GM12878 (cell line): ENCODE data around the gene UNC50. TPM values are rescaled to one million over a fixed set of nuclear protein-coding genes. Genes with fewer than 3 reads are reported as not detected.

Experiments
- ATAC-seq: fragments of 200-7000 bp; cut with Tn5 transposase; 3 replicates; pipeline ENCODE4 v1.9.1; 2020; ENCODE audit warnings: mild to moderate bottlenecking, moderate library complexity
- BruUV-seq: library from RNA; stranded (reverse); fragments of 400-500 nt; replicated peaks from 2 replicates; lab custom pipeline; 2021; lab: Mats Ljungman, UMichigan
- CTCF ChIA-PET: fragments of 300-600 bp; sonication (Branson Sonifier 250); formaldehyde crosslinking; extraction: SDS; loops from one replicate; lab custom pipeline; 2021; ENCODE audit warnings: inconsistent platforms; lab: Yijun Ruan, JAX
- POLR2A ChIA-PET: fragments of 350-600 bp; formaldehyde crosslinking; extraction: SDS; loops from one replicate; lab custom pipeline; 2021; ENCODE audit warnings: inconsistent platforms; lab: Charles Lee
- RAD21 ChIA-PET: fragments of 300-600 bp; sonication (Branson Sonifier 250); formaldehyde crosslinking; loops from one replicate; lab custom pipeline; 2023; ENCODE audit warnings: antibody characterized with exemption; ENCODE audit not compliant: unreplicated experiment; lab: Charles Lee
- SMC1A ChIA-PET: fragments of 300-600 bp; sonication (Branson Sonifier 250); formaldehyde crosslinking; loops from one replicate; lab custom pipeline; 2023; ENCODE audit not compliant: unreplicated experiment, uncharacterized antibody; lab: Charles Lee
- DNase-seq: peaks from one replicate; pipeline ENCODE4 v3.0.0-alpha.2; 2011; ENCODE audit warnings: low read depth, low spot score
- FAIRE-seq: peaks from 3 replicates; lab custom pipeline; 2011; peaks lifted over from hg19 to GRCh38; lab: Jason Lieb, UNC
- H2AFZ ChIP-seq: 2 replicates; pipeline ENCODE4 v1.6.0; 2011; ENCODE audit warnings: low read depth, low read length, control low read depth; ENCODE audit not compliant: control insufficient read depth
- H3K27ac ChIP-seq: 2 replicates; pipeline ENCODE4 v1.5.1; 2011; ENCODE audit warnings: control low read depth; ENCODE audit not compliant: control insufficient read depth, insufficient read depth
- H3K27me3 ChIP-seq, 2 experiments: replicated peaks in 1 of 2; 2 replicates each; pipeline versions ENCODE4 v1.6.0 to v1.6.1; 2011; ENCODE audit warnings: low read length in 1 of 2; ENCODE audit not compliant: control insufficient read depth in 2 of 2, insufficient read depth in 2 of 2
- H3K36me3 ChIP-seq, 2 experiments: 2 replicates each; pipeline ENCODE4 v1.5.1; 2011; ENCODE audit warnings: low read length in 1 of 2; ENCODE audit not compliant: control insufficient read depth in 2 of 2, insufficient read depth in 2 of 2
- H3K4me1 ChIP-seq: 2 replicates; pipeline ENCODE4 v1.6.1; 2011; ENCODE audit warnings: mild to moderate bottlenecking, low read length, moderate library complexity, mixed read lengths; ENCODE audit not compliant: control insufficient read depth, insufficient read depth
- H3K4me2 ChIP-seq: 2 replicates; pipeline ENCODE4 v1.6.0; 2011; ENCODE audit warnings: control low read depth; ENCODE audit not compliant: control insufficient read depth, insufficient read depth
- H3K4me3 ChIP-seq: fragments of 200-600 bp; sonication (generic); 2 replicates; pipeline ENCODE4 v1.5.1; 2016
- H3K79me2 ChIP-seq: 2 replicates; pipeline ENCODE4 v1.6.0; 2011; ENCODE audit warnings: low read length; ENCODE audit not compliant: control insufficient read depth, insufficient read depth
- H3K9ac ChIP-seq: 2 replicates; pipeline ENCODE4 v1.8.0; 2011; ENCODE audit warnings: low read length, control low read depth, mixed read lengths; ENCODE audit not compliant: control insufficient read depth, insufficient read depth
- H3K9me3 ChIP-seq: replicated peaks from 3 replicates; pipeline ENCODE4 v1.5.1; 2011; ENCODE audit warnings: mild to moderate bottlenecking, low read length; ENCODE audit not compliant: control insufficient read depth, insufficient read depth
- H4K20me1 ChIP-seq: 2 replicates; pipeline ENCODE4 v1.6.0; 2011; ENCODE audit not compliant: control insufficient read depth, insufficient read depth
- ATF7 ChIP-seq: fragments of 450-650 bp; IDR thresholded peaks from 2 replicates; pipeline ENCODE4 v1.6.1; 2016; ENCODE audit warnings: low read depth, mild to moderate bottlenecking
- CHD4 ChIP-seq: fragments of 200-600 bp; sonication (generic); IDR thresholded peaks from 2 replicates; pipeline ENCODE4 v1.6.1; 2016; ENCODE audit warnings: mild to moderate bottlenecking
- FOXK2 ChIP-seq: fragments of 450-650 bp; IDR thresholded peaks from 2 replicates; pipeline ENCODE4 v1.6.1; 2017; ENCODE audit warnings: mild to moderate bottlenecking, moderate library complexity
- GABPA ChIP-seq: IDR thresholded peaks from 2 replicates; pipeline ENCODE4 v1.6.1; 2014; ENCODE audit warnings: antibody characterized with exemption, low read depth, mild to moderate bottlenecking, inconsistent platforms
- HDAC2 ChIP-seq: fragments of 200-600 bp; sonication (generic); IDR thresholded peaks from 2 replicates; pipeline ENCODE4 v1.6.1; 2017
- SIX5 ChIP-seq: IDR thresholded peaks from 2 replicates; pipeline ENCODE4 v1.6.1; 2011; ENCODE audit warnings: mild to moderate bottlenecking, low read depth, low read length, moderate library complexity; ENCODE audit not compliant: severe bottlenecking
- SP1 ChIP-seq: IDR thresholded peaks from one replicate; pipeline ENCODE4 v1.6.1; 2011; ENCODE audit warnings: low read depth, low read length
- SREBF1 ChIP-seq: IDR thresholded peaks from 2 replicates; pipeline ENCODE4 v1.6.1; 2012; ENCODE audit warnings: mild to moderate bottlenecking, low read length
- ZNF217 ChIP-seq: fragments of 450-650 bp; IDR thresholded peaks from 2 replicates; pipeline ENCODE4 v1.6.1; 2017; ENCODE audit warnings: antibody characterized with exemption, mild to moderate bottlenecking
- ZNF384 ChIP-seq: IDR thresholded peaks from 2 replicates; pipeline ENCODE4 v1.6.1; 2012; ENCODE audit warnings: low read depth, mild to moderate bottlenecking, low read length, improper control_type of control experiment, borderline replicate concordance
- WGBS: methylation state at CpG from one replicate; pipeline ENCODE4 v1.1.6; 2016; ENCODE audit warnings: low lambda C conversion rate; ENCODE audit not compliant: insufficient replicate concordance, insufficient coverage; ENCODE audit errors: missing lambda C conversion rate; 5-methylcytosine and 5-hydroxymethylcytosine counted together
- in situ Hi-C: fragments of 300-500 bp; cut with MboI; formaldehyde crosslinking; loops from 9 replicates; pipeline ENCODE4 v1.14.3; 2018; ENCODE audit warnings: mixed read lengths
- intact Hi-C: fragments of 100-400 bp; cut with micrococcal nuclease; formaldehyde crosslinking; loops from one replicate; pipeline ENCODE4 v1.14.2; 2022; ENCODE audit not compliant: unreplicated experiment
- polyA plus RNA-seq, 11 experiments: library from polyadenylated mRNA; depleted of rRNA in 4 of 11; unstranded in 6 of 11; stranded (reverse) in 5 of 11; fragments of >200 nt; fragmentation: Nextera tagmentation in 4 of 11; fragmentation: Illumina TruSeq in 1 of 11; extraction: Ambion mirVana in 4 of 11; extraction: Trizol in 1 of 11; gene quantifications; 1 replicate in 1 of 11; 2 replicates in 10 of 11; pipeline versions ENCODE4 v1.2.1 to v1.2.3, GENCODE V29; 2011 to 2016; ENCODE audit warnings: inconsistent platforms in 2 of 11, missing spikeins in 2 of 11, low read depth in 1 of 11
- total RNA-seq, 4 experiments: library from RNA; depleted of rRNA in 3 of 4; stranded (reverse); fragments of >200 nt in 3 of 4; fragmentation: Illumina TruSeq in 1 of 4; extraction: Trizol in 1 of 4; gene quantifications; 2 replicates each; pipeline versions ENCODE4 v1.2.1 to v1.2.3, GENCODE V29; 2013 to 2021
- TF ChIP-seq, protein P1 (sequence below): fragments of 450-650 bp; IDR thresholded peaks from 2 replicates; pipeline ENCODE4 v1.6.1; 2016; ENCODE audit warnings: mild to moderate bottlenecking, moderate library complexity, borderline replicate concordance
- TF ChIP-seq, protein P2 (sequence below): IDR thresholded peaks from 2 replicates; pipeline ENCODE4 v1.6.1; 2011; ENCODE audit warnings: borderline replicate concordance, low read depth, mild to moderate bottlenecking, moderate library complexity, mixed read lengths, low read length; ENCODE audit not compliant: insufficient read depth; ENCODE audit errors: extremely low read length
- TF ChIP-seq, protein P3 (sequence below): fragments of 450-650 bp; IDR thresholded peaks from 2 replicates; pipeline ENCODE4 v1.6.1; 2017; ENCODE audit warnings: borderline replicate concordance
- TF ChIP-seq, protein P4 (sequence below): IDR thresholded peaks from 2 replicates; pipeline ENCODE4 v1.6.1; 2012; ENCODE audit warnings: low read depth, low read length, improper control_type of control experiment

Gene UNC50
- total and polyA plus RNA-seq, 10 of the 15 experiments (the other 5 are each of a cell fraction or from before 2014, with no cell fraction given) = 25.5 to 76.3 (median 37.8) TPM

DNA sequence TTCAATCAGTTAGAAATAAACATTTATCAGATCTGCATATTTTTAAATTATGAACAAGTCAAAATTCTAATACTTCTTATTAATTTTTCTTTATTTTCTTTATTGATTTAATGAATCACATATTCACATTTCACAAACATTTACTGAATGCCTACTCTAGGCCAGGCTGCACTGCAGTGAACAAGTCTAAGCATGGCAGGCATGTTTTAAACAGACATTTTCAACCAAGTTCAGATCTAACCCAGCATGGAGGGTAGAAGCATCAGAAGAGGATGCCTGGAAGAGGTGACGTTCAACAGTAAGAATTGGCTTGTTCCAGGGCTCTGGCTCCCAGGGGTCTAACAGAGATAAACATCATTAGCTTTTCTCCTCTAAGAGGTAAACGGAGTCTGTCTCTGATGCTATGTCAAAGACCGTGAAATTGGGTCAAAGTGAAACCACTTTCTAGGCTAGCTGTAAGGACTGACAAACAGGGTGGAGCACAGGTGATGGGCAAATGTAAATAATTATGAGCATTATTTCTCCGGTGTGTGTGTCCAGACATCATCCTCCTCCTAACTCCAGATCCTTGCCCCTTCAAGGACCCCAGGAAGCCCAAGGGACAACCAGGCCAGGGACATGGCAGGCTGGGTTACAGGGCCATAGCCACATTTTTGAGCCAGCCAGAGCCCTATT lies 50.6 kb downstream of the UNC50 start:
- intact Hi-C loops = no loop called here
- TF ChIP-seq, protein P1, sequence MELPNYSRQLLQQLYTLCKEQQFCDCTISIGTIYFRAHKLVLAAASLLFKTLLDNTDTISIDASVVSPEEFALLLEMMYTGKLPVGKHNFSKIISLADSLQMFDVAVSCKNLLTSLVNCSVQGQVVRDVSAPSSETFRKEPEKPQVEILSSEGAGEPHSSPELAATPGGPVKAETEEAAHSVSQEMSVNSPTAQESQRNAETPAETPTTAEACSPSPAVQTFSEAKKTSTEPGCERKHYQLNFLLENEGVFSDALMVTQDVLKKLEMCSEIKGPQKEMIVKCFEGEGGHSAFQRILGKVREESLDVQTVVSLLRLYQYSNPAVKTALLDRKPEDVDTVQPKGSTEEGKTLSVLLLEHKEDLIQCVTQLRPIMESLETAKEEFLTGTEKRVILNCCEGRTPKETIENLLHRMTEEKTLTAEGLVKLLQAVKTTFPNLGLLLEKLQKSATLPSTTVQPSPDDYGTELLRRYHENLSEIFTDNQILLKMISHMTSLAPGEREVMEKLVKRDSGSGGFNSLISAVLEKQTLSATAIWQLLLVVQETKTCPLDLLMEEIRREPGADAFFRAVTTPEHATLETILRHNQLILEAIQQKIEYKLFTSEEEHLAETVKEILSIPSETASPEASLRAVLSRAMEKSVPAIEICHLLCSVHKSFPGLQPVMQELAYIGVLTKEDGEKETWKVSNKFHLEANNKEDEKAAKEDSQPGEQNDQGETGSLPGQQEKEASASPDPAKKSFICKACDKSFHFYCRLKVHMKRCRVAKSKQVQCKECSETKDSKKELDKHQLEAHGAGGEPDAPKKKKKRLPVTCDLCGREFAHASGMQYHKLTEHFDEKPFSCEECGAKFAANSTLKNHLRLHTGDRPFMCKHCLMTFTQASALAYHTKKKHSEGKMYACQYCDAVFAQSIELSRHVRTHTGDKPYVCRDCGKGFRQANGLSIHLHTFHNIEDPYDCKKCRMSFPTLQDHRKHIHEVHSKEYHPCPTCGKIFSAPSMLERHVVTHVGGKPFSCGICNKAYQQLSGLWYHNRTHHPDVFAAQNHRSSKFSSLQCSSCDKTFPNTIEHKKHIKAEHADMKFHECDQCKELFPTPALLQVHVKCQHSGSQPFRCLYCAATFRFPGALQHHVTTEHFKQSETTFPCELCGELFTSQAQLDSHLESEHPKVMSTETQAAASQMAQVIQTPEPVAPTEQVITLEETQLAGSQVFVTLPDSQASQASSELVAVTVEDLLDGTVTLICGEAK = no peak
- TF ChIP-seq SIX5 (no peak), ZNF217 (no peak), SP1 (no peak), GABPA (no peak), HDAC2 (no peak), SREBF1 (no peak), CHD4 (no peak), FOXK2 (no peak), ZNF384 (no peak), ATF7 (no peak)
- TF ChIP-seq, protein P2, sequence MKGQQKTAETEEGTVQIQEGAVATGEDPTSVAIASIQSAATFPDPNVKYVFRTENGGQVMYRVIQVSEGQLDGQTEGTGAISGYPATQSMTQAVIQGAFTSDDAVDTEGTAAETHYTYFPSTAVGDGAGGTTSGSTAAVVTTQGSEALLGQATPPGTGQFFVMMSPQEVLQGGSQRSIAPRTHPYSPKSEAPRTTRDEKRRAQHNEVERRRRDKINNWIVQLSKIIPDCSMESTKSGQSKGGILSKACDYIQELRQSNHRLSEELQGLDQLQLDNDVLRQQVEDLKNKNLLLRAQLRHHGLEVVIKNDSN = no peak
- TF ChIP-seq, protein P3, sequence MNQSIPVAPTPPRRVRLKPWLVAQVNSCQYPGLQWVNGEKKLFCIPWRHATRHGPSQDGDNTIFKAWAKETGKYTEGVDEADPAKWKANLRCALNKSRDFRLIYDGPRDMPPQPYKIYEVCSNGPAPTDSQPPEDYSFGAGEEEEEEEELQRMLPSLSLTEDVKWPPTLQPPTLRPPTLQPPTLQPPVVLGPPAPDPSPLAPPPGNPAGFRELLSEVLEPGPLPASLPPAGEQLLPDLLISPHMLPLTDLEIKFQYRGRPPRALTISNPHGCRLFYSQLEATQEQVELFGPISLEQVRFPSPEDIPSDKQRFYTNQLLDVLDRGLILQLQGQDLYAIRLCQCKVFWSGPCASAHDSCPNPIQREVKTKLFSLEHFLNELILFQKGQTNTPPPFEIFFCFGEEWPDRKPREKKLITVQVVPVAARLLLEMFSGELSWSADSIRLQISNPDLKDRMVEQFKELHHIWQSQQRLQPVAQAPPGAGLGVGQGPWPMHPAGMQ = no peak
- TF ChIP-seq, protein P4, sequence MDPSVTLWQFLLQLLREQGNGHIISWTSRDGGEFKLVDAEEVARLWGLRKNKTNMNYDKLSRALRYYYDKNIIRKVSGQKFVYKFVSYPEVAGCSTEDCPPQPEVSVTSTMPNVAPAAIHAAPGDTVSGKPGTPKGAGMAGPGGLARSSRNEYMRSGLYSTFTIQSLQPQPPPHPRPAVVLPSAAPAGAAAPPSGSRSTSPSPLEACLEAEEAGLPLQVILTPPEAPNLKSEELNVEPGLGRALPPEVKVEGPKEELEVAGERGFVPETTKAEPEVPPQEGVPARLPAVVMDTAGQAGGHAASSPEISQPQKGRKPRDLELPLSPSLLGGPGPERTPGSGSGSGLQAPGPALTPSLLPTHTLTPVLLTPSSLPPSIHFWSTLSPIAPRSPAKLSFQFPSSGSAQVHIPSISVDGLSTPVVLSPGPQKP = no peak

More for the DNA sequence above, 50.6 kb downstream of the UNC50 start:
- Histone ChIP-seq H3K4me3 (no peak overlapping the region), H3K9ac (no peak overlapping the region), H3K4me2 (no peak overlapping the region), H3K79me2 (no peaks in the 10 kb centered on the region), H2AFZ (no peak overlapping the region), H3K36me3 (no peaks in the 10 kb centered on the region), H3K27me3 (no peaks in the 10 kb centered on the region), H3K9me3 (no peaks in the 10 kb centered on the region), H3K4me1 (no peaks in the 10 kb centered on the region), H3K27ac (no peak overlapping the region), H4K20me1 (no peaks in the 10 kb centered on the region)
- 19% methylated on average over 4 of the region's 4 CpGs for WGBS
- ChIA-PET RAD21 (interaction anchor here (1.1 kb wide), 1 partner anchor 10 kb away, joined by 3 read pairs; no protein-coding TSS in a partner anchor), POLR2A (no interaction called here), CTCF (interaction anchor here (1.4 to 3.7 kb wide), 2 partner anchors 10 to 182 kb away, joined by 4 to 20 read pairs; no protein-coding TSS in a partner anchor), SMC1A (interaction anchor here (0.7 to 1.9 kb wide), 5 partner anchors 10 to 50 kb away, joined by 3 to 5 read pairs (median 3); no protein-coding TSS in a partner anchor)
- BruUV-seq = no TSS peak
- in situ Hi-C loops = no loop called here
- DNase-seq (no peak), FAIRE-seq (no peak), ATAC-seq (peak; percentile 33; the same call in 1 of the 3 replicates)
